SK-N-MC (cell line): Measurements from ENCODE around the gene CFAP251.
A peak's percentile ranks its signal among the peaks of the same experiment; 100 is the strongest.
"Not testable (repeated sequence)": the region's sequence is repeated elsewhere in the genome, so short reads cannot be mapped to it uniquely, and the experiment has no call there.

Experiments
- DNase-seq: peaks from one replicate; pipeline ENCODE4 v3.0.0-alpha.2; 2011; ENCODE audit warnings: low read depth, low spot score
- H3K27ac ChIP-seq: fragments of 200-600 bp; sonication (generic); 2 replicates; pipeline ENCODE4 v1.5.1; 2016; ENCODE audit warnings: mixed run types
- H3K36me3 ChIP-seq: fragments of 200-600 bp; sonication (generic); 2 replicates; pipeline ENCODE4 v1.6.1; 2017; ENCODE audit warnings: antibody characterized with exemption, low read length, mixed read lengths; ENCODE audit not compliant: insufficient read depth
- H3K4me3 ChIP-seq: fragments of 200-600 bp; sonication (generic); 2 replicates; pipeline ENCODE4 v1.5.1; 2016
- H3K9ac ChIP-seq: fragments of 200-600 bp; sonication (generic); 2 replicates; pipeline ENCODE4 v1.8.0; 2017; ENCODE audit warnings: mixed run types, mixed read lengths; ENCODE audit not compliant: insufficient read length
- H3K9me3 ChIP-seq: fragments of 200-600 bp; sonication (generic); 2 replicates; pipeline ENCODE4 v1.6.1; 2017; ENCODE audit warnings: low read depth, mild to moderate bottlenecking, antibody characterized with exemption, low read length, moderate library complexity, mixed read lengths
- EZH2 ChIP-seq: fragments of 200-600 bp; sonication (generic); IDR thresholded peaks from one replicate; pipeline ENCODE4 v1.6.1; 2017; ENCODE audit warnings: antibody characterized with exemption
- FOXP2 ChIP-seq: optimal IDR thresholded peaks from 2 replicates; pipeline ENCODE3; 2011; ENCODE audit warnings: mild to moderate bottlenecking, moderate library complexity; ENCODE audit not compliant: insufficient read depth; ENCODE audit errors: extremely low read length, control extremely low read depth
- POLR2AphosphoS5 ChIP-seq: IDR thresholded peaks from 2 replicates; pipeline ENCODE4 v1.6.1; 2012; ENCODE audit warnings: mild to moderate bottlenecking, low read depth, low read length, borderline replicate concordance

CFAP251 gene

GRCh38 chr12:121925358-121925695 lies 6.9 kb downstream of the CFAP251 start:
- TF ChIP-seq FOXP2 (no peak), EZH2 (no peak), POLR2AphosphoS5 (no peak)
- Histone ChIP-seq H3K9ac (peak overlapping the region; percentile 77), H3K4me3 (peak overlapping the region; percentile 72), H3K27ac (peak overlapping the region; percentile 98), H3K9me3 (no peaks in the 10 kb centered on the region), H3K36me3 (peaks cover 3% of the 10 kb centered on the region; the same call in 1 of the 2 replicates)
- DNase-seq: peak; percentile 37

GRCh38 chr12:121926874-121927706 lies 8.7 kb downstream of the CFAP251 start:
- Histone ChIP-seq H3K9ac (peak overlapping the region; percentile 63), H3K9me3 (no peaks in the 10 kb centered on the region), H3K36me3 (peaks cover 3% of the 10 kb centered on the region; the same call in 1 of the 2 replicates), H3K27ac (peak overlapping the region; percentile 77), H3K4me3 (peak overlapping the region; percentile 51)
- no peak for TF ChIP-seq POLR2AphosphoS5
- TF ChIP-seq FOXP2: no peak
- TF ChIP-seq EZH2: no peak
- DNase-seq: no peak

GRCh38 chr12:121927813-121928212 lies 9.4 kb downstream of the CFAP251 start:
- Histone ChIP-seq H3K9ac (peak overlapping the region; percentile 63), H3K27ac (peak overlapping the region; percentile 77), H3K4me3 (peak overlapping the region; percentile 51), H3K9me3 (no peaks in the 10 kb centered on the region), H3K36me3 (peaks cover 3% of the 10 kb centered on the region; the same call in 1 of the 2 replicates)
- no peak for DNase-seq
- TF ChIP-seq EZH2 (no peak), POLR2AphosphoS5 (no peak), FOXP2 (no peak)

- not testable (repeated sequence) for H3K36me3 ChIP-seq, DNase-seq, H3K4me3 ChIP-seq, H3K27ac ChIP-seq, H3K9me3 ChIP-seq, H3K9ac ChIP-seq
Measured at GRCh38 chr12:121929545-121929944, 11.2 kb downstream of the CFAP251 start.

- Histone ChIP-seq H3K27ac (no peak overlapping the region), H3K36me3 (no peaks in the 10 kb centered on the region), H3K9me3 (no peaks in the 10 kb centered on the region)
Measured at GRCh38 chr12:121930862-121931261, 12.5 kb downstream of the CFAP251 start.

GRCh38 chr12:121932176-121932536 lies 13.8 kb downstream of the CFAP251 start:
- Histone ChIP-seq H3K4me3 (no peak overlapping the region), H3K36me3 (no peaks in the 10 kb centered on the region; the same call in 1 of the 2 replicates), H3K9ac (no peak overlapping the region), H3K27ac (no peak overlapping the region), H3K9me3 (no peaks in the 10 kb centered on the region)
- DNase-seq: no peak
- no peak for TF ChIP-seq POLR2AphosphoS5

More at GRCh38 chr12:121930862-121931261, 12.5 kb downstream of the CFAP251 start:
- H3K9ac ChIP-seq: no peak overlapping the region
- H3K4me3 ChIP-seq: no peak overlapping the region
- no peak for DNase-seq
- TF ChIP-seq FOXP2 (no peak), EZH2 (no peak), POLR2AphosphoS5 (no peak)

GRCh38 chr12:121932914-121933521 lies 14.6 kb downstream of the CFAP251 start:
- Histone ChIP-seq H3K27ac (no peak overlapping the region), H3K4me3 (no peak overlapping the region), H3K36me3 (peaks cover 4% of the 10 kb centered on the region; the same call in 1 of the 2 replicates), H3K9me3 (no peaks in the 10 kb centered on the region), H3K9ac (no peak overlapping the region)
- DNase-seq: no peak
- TF ChIP-seq EZH2: no peak
- no peak for TF ChIP-seq POLR2AphosphoS5
- no peak for TF ChIP-seq FOXP2

GRCh38 chr12:121933522-121934308 lies 15.3 kb downstream of the CFAP251 start:
- no peak for DNase-seq
- Histone ChIP-seq H3K4me3 (no peak overlapping the region), H3K9me3 (no peaks in the 10 kb centered on the region), H3K27ac (no peak overlapping the region), H3K36me3 (peaks cover 4% of the 10 kb centered on the region; the same call in 1 of the 2 replicates), H3K9ac (no peak overlapping the region)
- no peak for TF ChIP-seq FOXP2
- no peak for TF ChIP-seq POLR2AphosphoS5
- TF ChIP-seq EZH2: no peak
